Mesenchymal stem cell (in vitro differentiated cells and primary cell): ENCODE data around the gene ELAC1.
A peak's percentile ranks its signal among the peaks of the same experiment; 100 is the strongest.

ENCODE experiments used
- DNase-seq: peaks from one replicate; pipeline ENCODE4 v3.0.0-alpha.2; 2013
- H2AFZ ChIP-seq: one replicate; pipeline ENCODE4 v1.6.1; 2013; ENCODE audit warnings: low read depth, mild to moderate bottlenecking, control low read depth, inconsistent platforms, low read length, moderate library complexity
- H2AK5ac ChIP-seq: 2 replicates; pipeline ENCODE4 v1.6.1; 2013; ENCODE audit warnings: low read length, moderate library complexity, mild to moderate bottlenecking, inconsistent platforms; ENCODE audit not compliant: severe bottlenecking
- H2BK120ac ChIP-seq: one replicate; pipeline ENCODE4 v1.6.1; 2013; ENCODE audit warnings: low read depth, mild to moderate bottlenecking, inconsistent platforms, low read length, moderate library complexity
- H2BK12ac ChIP-seq, 2 experiments: one replicate each; pipeline ENCODE4 v1.6.1; 2013; ENCODE audit warnings: inconsistent platforms in 2 of 2, low read length in 2 of 2, mild to moderate bottlenecking in 2 of 2, moderate library complexity in 2 of 2, control low read depth in 1 of 2
- H2BK15ac ChIP-seq: one replicate; pipeline ENCODE4 v1.6.1; 2013; ENCODE audit warnings: mild to moderate bottlenecking, low read depth, inconsistent platforms; ENCODE audit not compliant: poor library complexity, severe bottlenecking
- H2BK5ac ChIP-seq: 2 replicates; pipeline ENCODE4 v1.6.1; 2013; ENCODE audit warnings: low read depth, mild to moderate bottlenecking, low read length, control low read depth, inconsistent platforms; ENCODE audit not compliant: poor library complexity, severe bottlenecking
- H3K14ac ChIP-seq, 2 experiments: one replicate each; pipeline ENCODE4 v1.6.1; 2013; ENCODE audit warnings: inconsistent platforms in 2 of 2, low read length in 2 of 2, control low read depth in 1 of 2, mild to moderate bottlenecking in 1 of 2, moderate library complexity in 1 of 2
- H3K18ac ChIP-seq, 2 experiments: one replicate each; pipeline ENCODE4 v1.6.1; 2013; ENCODE audit warnings: inconsistent platforms in 2 of 2, low read length in 2 of 2, control low read depth in 1 of 2, low read depth in 1 of 2, mild to moderate bottlenecking in 1 of 2
- H3K23ac ChIP-seq, 2 experiments: one replicate each; pipeline ENCODE4 v1.6.1; 2013; ENCODE audit warnings: inconsistent platforms in 2 of 2, low read length in 2 of 2, mild to moderate bottlenecking in 2 of 2, moderate library complexity in 2 of 2, control low read depth in 1 of 2
- H3K27ac ChIP-seq: 2 replicates; pipeline ENCODE4 v1.5.1; 2013; ENCODE audit warnings: mild to moderate bottlenecking, moderate library complexity, low read length, control low read depth, inconsistent platforms; ENCODE audit not compliant: poor library complexity, severe bottlenecking
- H3K27me3 ChIP-seq, 2 experiments: 2 replicates each; pipeline versions ENCODE4 v1.6.1 to v1.7.0; 2013; ENCODE audit warnings: low read length in 2 of 2, mild to moderate bottlenecking in 2 of 2, moderate library complexity in 2 of 2, control low read depth in 1 of 2, inconsistent platforms in 1 of 2; ENCODE audit not compliant: control insufficient read depth in 1 of 2, insufficient read depth in 1 of 2
- H3K36me3 ChIP-seq, 2 experiments: 2 replicates each; pipeline versions ENCODE4 v1.6.1 to v1.7.0; 2013; ENCODE audit warnings: low read length in 2 of 2, control low read depth in 1 of 2, inconsistent platforms in 1 of 2, low read depth in 1 of 2, mild to moderate bottlenecking in 1 of 2; ENCODE audit not compliant: insufficient read depth in 2 of 2, control insufficient read depth in 1 of 2
- H3K4ac ChIP-seq, 2 experiments: one replicate each; pipeline ENCODE4 v1.6.1; 2013; ENCODE audit warnings: inconsistent platforms in 2 of 2, low read length in 2 of 2, mild to moderate bottlenecking in 2 of 2, moderate library complexity in 2 of 2, control low read depth in 1 of 2, low read depth in 1 of 2
- H3K4me1 ChIP-seq: 2 replicates; pipeline ENCODE4 v1.6.1; 2013; ENCODE audit warnings: low read depth, low read length, control low read depth; ENCODE audit not compliant: control insufficient read depth, insufficient read depth
- H3K4me2 ChIP-seq: 2 replicates; pipeline ENCODE4 v1.6.1; 2013; ENCODE audit warnings: low read length, mild to moderate bottlenecking, inconsistent platforms; ENCODE audit not compliant: poor library complexity, severe bottlenecking
- H3K4me3 ChIP-seq, 2 experiments: 2 replicates each; pipeline versions ENCODE4 v1.5.1 to v1.7.0; 2013; ENCODE audit warnings: low read length in 2 of 2, mild to moderate bottlenecking in 2 of 2, control low read depth in 1 of 2, low read depth in 1 of 2; ENCODE audit not compliant: insufficient read depth in 1 of 2
- H3K79me1 ChIP-seq: replicated peaks from 2 replicates; pipeline ENCODE4 v1.6.1; 2013; ENCODE audit warnings: mild to moderate bottlenecking, control low read depth, low read length, inconsistent platforms; ENCODE audit not compliant: poor library complexity, severe bottlenecking
- H3K9ac ChIP-seq: 2 replicates; pipeline ENCODE4 v1.7.0; 2013; ENCODE audit warnings: mild to moderate bottlenecking, low read length, moderate library complexity
- H3K9me3 ChIP-seq: 2 replicates; pipeline ENCODE4 v1.7.0; 2013; ENCODE audit warnings: mild to moderate bottlenecking, low read length; ENCODE audit not compliant: control insufficient read depth
- H4K8ac ChIP-seq: one replicate; pipeline ENCODE4 v1.6.1; 2013; ENCODE audit warnings: inconsistent platforms, mild to moderate bottlenecking, low read length, moderate library complexity
- H4K91ac ChIP-seq: one replicate; pipeline ENCODE4 v1.6.1; 2013; ENCODE audit warnings: mild to moderate bottlenecking, low read length, inconsistent platforms
- WGBS: methylation state at CpG from one replicate; pipeline ENCODE4 v1.1.7; 2013; ENCODE audit warnings: mixed read lengths; 5-methylcytosine and 5-hydroxymethylcytosine counted together

ELAC1 gene

GRCh38 chr18:51025512-51025911, 57.7 kb downstream of the ELAC1 start:
- peaks cover 4% of the 10 kb centered on the region for H3K4me1 ChIP-seq
- H3K4me3 ChIP-seq = no peak overlapping the region
- no peak overlapping the region for H3K9ac ChIP-seq
- no peak for DNase-seq
- no peak overlapping the region for H3K27ac ChIP-seq
- no peak overlapping the region for H3K4me2 ChIP-seq
- H2AK5ac ChIP-seq = no peak overlapping the region
- H4K91ac ChIP-seq = no peak overlapping the region
- no peak overlapping the region for H3K14ac ChIP-seq
- 99% methylated on average over 2 of the region's 2 CpGs for WGBS
- H2AFZ ChIP-seq = no peak overlapping the region
- peaks cover 38% of the 10 kb centered on the region for H3K79me1 ChIP-seq
- H2BK15ac ChIP-seq = no peak overlapping the region
- no peak overlapping the region for H2BK120ac ChIP-seq
- no peak overlapping the region for H2BK5ac ChIP-seq
- H3K36me3 ChIP-seq = peaks cover 3 to 34% of the 10 kb centered on the region in 2 experiments
- H2BK12ac ChIP-seq = no peak overlapping the region
- H3K4ac ChIP-seq = no peak overlapping the region
- H3K23ac ChIP-seq = no peak overlapping the region
- no peaks in the 10 kb centered on the region for H3K27me3 ChIP-seq
- H4K8ac ChIP-seq = no peak overlapping the region
- H3K9me3 ChIP-seq = no peaks in the 10 kb centered on the region
- H3K18ac ChIP-seq = no peak overlapping the region

GRCh38 chr18:51028201-51028805, 60.5 kb downstream of the ELAC1 start:
- Histone ChIP-seq H4K8ac (no peak overlapping the region), H3K27ac (no peak overlapping the region), H3K4me2 (no peak overlapping the region), H2BK15ac (no peak overlapping the region), H3K18ac (no peak overlapping the region), H3K27me3 (no peaks in the 10 kb centered on the region), H3K4me3 (peak overlapping the region in 1 of 2 experiments; percentile 87), H4K91ac (no peak overlapping the region), H2BK5ac (no peak overlapping the region), H3K23ac (no peak overlapping the region), H3K9me3 (no peaks in the 10 kb centered on the region), H3K36me3 (peaks cover 3 to 31% of the 10 kb centered on the region in 2 experiments), H2BK12ac (peak overlapping the region in 1 of 2 experiments; percentile 45), H3K4me1 (peaks cover 4% of the 10 kb centered on the region), H3K14ac (no peak overlapping the region), H3K9ac (peak overlapping the region; percentile 100), H3K4ac (no peak overlapping the region), H2AK5ac (no peak overlapping the region), H2AFZ (no peak overlapping the region), H3K79me1 (peaks cover 33% of the 10 kb centered on the region), H2BK120ac (no peak overlapping the region)
- no peak for DNase-seq
- WGBS = 85% methylated on average over 3 of the region's 4 CpGs

DNA sequence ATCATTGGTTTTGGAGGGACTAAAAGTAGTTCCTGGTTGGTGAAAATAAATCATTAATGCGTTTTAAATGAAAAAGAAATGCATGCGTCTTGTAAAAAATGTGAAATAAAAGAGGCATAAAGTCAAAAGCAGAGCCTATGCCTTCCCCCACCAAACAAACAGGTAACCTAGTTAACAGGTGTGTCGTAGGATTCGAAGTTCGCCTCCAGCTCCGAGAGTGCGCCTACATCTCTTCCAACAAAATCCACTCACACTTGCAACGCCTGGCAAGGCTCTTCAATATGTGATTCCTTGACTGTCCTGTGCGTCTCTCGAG, 61.5 kb downstream of the ELAC1 start:
- Histone ChIP-seq H3K23ac (no peak overlapping the region), H2BK120ac (peak overlapping the region; percentile 34), H3K9ac (peak overlapping the region; percentile 100), H2BK15ac (no peak overlapping the region), H2AFZ (peak overlapping the region; percentile 3), H2BK12ac (peak overlapping the region in 1 of 2 experiments; percentile 23), H3K9me3 (no peaks in the 10 kb centered on the region), H3K4me2 (peak overlapping the region; percentile 77), H3K36me3 (peaks cover 6 to 30% of the 10 kb centered on the region in 2 experiments), H3K14ac (no peak overlapping the region), H3K79me1 (peaks cover 28% of the 10 kb centered on the region), H2BK5ac (peak overlapping the region; percentile 70), H3K18ac (peak overlapping the region; percentile 75 to 88), H3K4me1 (peaks cover 5% of the 10 kb centered on the region), H3K27ac (peak overlapping the region; percentile 79), H3K4ac (peak overlapping the region; percentile 32 to 81), H2AK5ac (peak overlapping the region; percentile 93), H4K8ac (peak overlapping the region; percentile 85), H4K91ac (no peak overlapping the region), H3K4me3 (peak overlapping the region; percentile 80 to 87), H3K27me3 (no peaks in the 10 kb centered on the region)
- WGBS = 39% methylated on average over 10 of the region's 10 CpGs
- no peak for DNase-seq

- peaks cover 8 to 32% of the 10 kb centered on the region in 2 experiments for H3K36me3 ChIP-seq
- H3K14ac ChIP-seq = peak within 1 kb of the TSS; percentile 36 to 87
- no peaks in the 10 kb centered on the region for H3K9me3 ChIP-seq
- H2AK5ac ChIP-seq = peak within 1 kb of the TSS; percentile 93
- peak within 1 kb of the TSS; percentile 98 for H2BK15ac ChIP-seq
- H3K27ac ChIP-seq = peak within 1 kb of the TSS; percentile 79
- H4K8ac ChIP-seq = peak within 1 kb of the TSS; percentile 100
- peak within 1 kb of the TSS; percentile 70 for H2BK5ac ChIP-seq
- H3K27me3 ChIP-seq = no peaks in the 10 kb centered on the region
- DNase-seq = peak; percentile 96
- peak within 1 kb of the TSS; percentile 80 to 87 for H3K4me3 ChIP-seq
- H3K18ac ChIP-seq = peak within 1 kb of the TSS; percentile 88 to 97
- H3K79me1 ChIP-seq = peaks cover 28% of the 10 kb centered on the region
- peak within 1 kb of the TSS; percentile 100 for H3K9ac ChIP-seq
- peaks cover 5% of the 10 kb centered on the region for H3K4me1 ChIP-seq
- H3K4ac ChIP-seq = peak within 1 kb of the TSS; percentile 32 to 81
- H3K4me2 ChIP-seq = peak within 1 kb of the TSS; percentile 77
- peak within 1 kb of the TSS in 1 of 2 experiments; percentile 23 for H2BK12ac ChIP-seq
- H2BK120ac ChIP-seq = peak within 1 kb of the TSS; percentile 91
- H2AFZ ChIP-seq = peak within 1 kb of the TSS; percentile 10
- H3K23ac ChIP-seq = peak within 1 kb of the TSS in 1 of 2 experiments; percentile 34
- peak within 1 kb of the TSS; percentile 99 for H4K91ac ChIP-seq
- WGBS = 16% methylated on average over 53 of the region's 79 CpGs
Observed at GRCh38 chr18:51029694-51030536, 62.1 kb downstream of the ELAC1 start, which contains the start of gene SMAD4. Gene SMAD4 (plus strand): TSS chr18:51030213. CDS start chr18:51047047, 16,834 bp downstream.
